ENCODE data around the gene POU2F2. TPM values are rescaled to one million over a fixed set of nuclear protein-coding genes. Genes with fewer than 3 reads are reported as not detected.

POU2F2 gene
- total and polyA plus RNA-seq, 9 of the 15 experiments (the other 6 are each of a cell fraction or from before 2014, with no cell fraction given), result 0.03 to 0.68 (median 0.14) TPM

DNA sequence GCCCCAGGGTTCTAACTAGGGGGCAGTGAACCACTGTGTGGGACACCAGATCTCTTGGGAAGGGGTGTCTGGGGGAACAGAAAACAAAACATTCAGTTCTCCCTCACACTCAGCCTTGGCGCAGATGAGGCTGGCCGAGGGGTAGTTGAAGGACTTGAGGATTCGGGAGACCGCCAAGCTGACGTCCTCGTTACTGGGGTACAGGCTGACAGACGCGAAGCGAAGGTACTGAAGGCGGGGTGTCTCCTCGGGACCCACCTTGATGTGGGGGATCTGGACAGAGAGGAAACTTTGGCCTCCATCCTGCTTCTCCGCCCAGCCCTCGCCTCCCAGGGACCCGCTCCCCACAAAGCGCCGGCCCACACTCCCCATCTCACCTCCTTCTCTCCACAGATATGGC, 69.9 kb downstream of the POU2F2 start:
- ChIA-PET POLR2A (no interaction called here), CTCF (ENCODE audit: low intra/inter-chr PET ratio) (no interaction called here)
- no peaks in the 10 kb centered on the region for H3K9me3 ChIP-seq (replicated peaks; ENCODE audit: control insufficient read depth, insufficient read depth, low read depth, low read length)
- H2AFZ ChIP-seq (ENCODE audit: low read depth, low read length), result peak overlapping the region; percentile 39; the same call in 1 of the 2 replicates
- WGBS (ENCODE audit: insufficient coverage, low coverage, missing lambda C conversion rate), result 62% methylated on average over 11 of the region's 16 CpGs
- DNase-seq (ENCODE audit: extremely low read depth in 1 of 4, low spot score in 3 of 4) (no peak), ATAC-seq (no peak), FAIRE-seq (no peak)
- no peaks in the 10 kb centered on the region for H3K79me2 ChIP-seq (ENCODE audit: control insufficient read depth, insufficient read depth, low read length)
- H3K27me3 ChIP-seq (ENCODE audit: control insufficient read depth in 2 of 2, insufficient read depth in 2 of 2, low read length in 2 of 2), result peaks cover 10 to 41% of the 10 kb centered on the region in 2 experiments; a peak in 4 of 5 replicates
- H3K9me1 ChIP-seq (ENCODE audit: control insufficient read depth, insufficient read depth, low read length), result no peaks in the 10 kb centered on the region
- no peaks in the 10 kb centered on the region for H4K20me1 ChIP-seq (replicated peaks; ENCODE audit: control insufficient read depth, insufficient read depth, low read length)
- H3K36me3 ChIP-seq (ENCODE audit: control insufficient read depth, insufficient read depth, low read length), result no peaks in the 10 kb centered on the region
- BruUV-seq (replicated peaks), result no TSS peak
- TF ChIP-seq ZNF311 (CRISPR knock-in tag; IDR thresholded peaks at IDR 0.05) (no peak), ZBED1 (IDR thresholded peaks at IDR 0.05) (no peak), BHLHE40 (IDR thresholded peaks at IDR 0.05; ENCODE audit: low read length) (no peak), MIER1 (IDR thresholded peaks at IDR 0.05; ENCODE audit: low read depth) (no peak), PHB2 (IDR thresholded peaks at IDR 0.05; ENCODE audit: low read depth) (no peak), DMBX1 (CRISPR knock-in tag; IDR thresholded peaks at IDR 0.05; ENCODE audit: borderline replicate concordance) (no peak), MED1 (CRISPR knock-in tag; IDR thresholded peaks at IDR 0.05; ENCODE audit: borderline replicate concordance) (no peak)
- TF ChIP-seq, protein P1, sequence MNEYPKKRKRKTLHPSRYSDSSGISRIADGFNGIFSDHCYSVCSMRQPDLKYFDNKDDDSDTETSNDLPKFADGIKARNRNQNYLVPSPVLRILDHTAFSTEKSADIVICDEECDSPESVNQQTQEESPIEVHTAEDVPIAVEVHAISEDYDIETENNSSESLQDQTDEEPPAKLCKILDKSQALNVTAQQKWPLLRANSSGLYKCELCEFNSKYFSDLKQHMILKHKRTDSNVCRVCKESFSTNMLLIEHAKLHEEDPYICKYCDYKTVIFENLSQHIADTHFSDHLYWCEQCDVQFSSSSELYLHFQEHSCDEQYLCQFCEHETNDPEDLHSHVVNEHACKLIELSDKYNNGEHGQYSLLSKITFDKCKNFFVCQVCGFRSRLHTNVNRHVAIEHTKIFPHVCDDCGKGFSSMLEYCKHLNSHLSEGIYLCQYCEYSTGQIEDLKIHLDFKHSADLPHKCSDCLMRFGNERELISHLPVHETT (CRISPR knock-in tag; conservative IDR thresholded peaks at IDR 0.05 in 1 of 2, IDR thresholded peaks at IDR 0.05 in 1 of 2), result no peak
- H3K27ac ChIP-seq (ENCODE audit: extremely low read depth, low read depth, low read length), result no peak overlapping the region
- H3K9ac ChIP-seq (ENCODE audit: insufficient read depth in 1 of 2, low read depth in 2 of 2, low read length in 2 of 2), result no peak overlapping the region; a peak in 1 of 4 replicates
- peaks cover 3 to 12% of the 10 kb centered on the region in 2 experiments; a peak in 4 of 5 replicates for H3K4me1 ChIP-seq (replicated peaks in 1 of 2; ENCODE audit: control insufficient read depth in 2 of 2, insufficient read depth in 2 of 2, low read length in 2 of 2)
- no peak overlapping the region for H3K4me3 ChIP-seq
- in situ Hi-C loops (cut with MboI), result no loop called here
- no peak overlapping the region for H3K4me2 ChIP-seq (ENCODE audit: insufficient read depth, low read length)
- intact Hi-C loops (cut with micrococcal nuclease), result no loop called here

Data from K562 (cell line).